GM23338 (cell line): ENCODE measurements around the gene CD180.

Source experiments
- CREB1 ChIP-seq: fragments of 250-450 bp; sonication (Bioruptor Pico); IDR thresholded peaks from 2 replicates; pipeline ENCODE4 v1.5.0; 2020; ENCODE audit warnings: low read depth, mild to moderate bottlenecking, moderate library complexity
- EZH2 ChIP-seq: fragments of 200-600 bp; sonication (generic); IDR thresholded peaks from one replicate; pipeline ENCODE4 v1.8.0; 2017; ENCODE audit warnings: antibody characterized with exemption, mild to moderate bottlenecking, low read depth; ENCODE audit not compliant: unreplicated experiment
- EZH2phosphoT487 ChIP-seq: fragments of 200-600 bp; sonication (generic); IDR thresholded peaks from one replicate; pipeline ENCODE4 v1.8.1; 2018; ENCODE audit warnings: antibody characterized with exemption; ENCODE audit not compliant: unreplicated experiment
- JUNB ChIP-seq: IDR thresholded peaks from one replicate; pipeline ENCODE4 v1.6.1; 2016; ENCODE audit warnings: antibody characterized with exemption; ENCODE audit not compliant: unreplicated experiment
- NANOG ChIP-seq: IDR thresholded peaks from 2 replicates; pipeline ENCODE4 v1.6.1; 2016; ENCODE audit warnings: antibody characterized with exemption, borderline replicate concordance
- POLR2AphosphoS5 ChIP-seq: IDR thresholded peaks from 2 replicates; pipeline ENCODE4 v1.6.1; 2016; ENCODE audit warnings: antibody characterized with exemption, low read depth
- STAT1 ChIP-seq: IDR thresholded peaks from one replicate; pipeline ENCODE4 v1.6.1; 2016; ENCODE audit warnings: antibody characterized with exemption; ENCODE audit not compliant: unreplicated experiment
- ZNF331 ChIP-seq: fragments of 250-450 bp; sonication (Bioruptor Pico); IDR thresholded peaks from 2 replicates; pipeline ENCODE4 v1.5.0; 2020; ENCODE audit warnings: low read depth, mild to moderate bottlenecking, moderate library complexity
- TF ChIP-seq, protein P1 (sequence below), 2 experiments: fragments of 200-600 bp in 1 of 2; sonication (generic) in 1 of 2; conservative IDR thresholded peaks; 2 replicates each; pipeline versions ENCODE4 v1.5.1 to v1.6.1; 2016 to 2017; ENCODE audit warnings: antibody characterized with exemption in 2 of 2, low read depth in 2 of 2, mild to moderate bottlenecking in 2 of 2, moderate library complexity in 1 of 2
- TF ChIP-seq, protein P2 (sequence below): IDR thresholded peaks from one replicate; pipeline ENCODE4 v1.6.1; 2018; ENCODE audit warnings: antibody characterized with exemption; ENCODE audit not compliant: unreplicated experiment
- TF ChIP-seq, protein P3 (sequence below): fragments of 250-450 bp; sonication (Bioruptor Pico); IDR thresholded peaks from 2 replicates; pipeline ENCODE4 v1.5.0; 2020; ENCODE audit warnings: mild to moderate bottlenecking, moderate library complexity
- TF ChIP-seq, protein P4 (sequence below): IDR thresholded peaks from 2 replicates; pipeline ENCODE4 v1.6.1; 2016; ENCODE audit warnings: antibody characterized with exemption

DNA sequence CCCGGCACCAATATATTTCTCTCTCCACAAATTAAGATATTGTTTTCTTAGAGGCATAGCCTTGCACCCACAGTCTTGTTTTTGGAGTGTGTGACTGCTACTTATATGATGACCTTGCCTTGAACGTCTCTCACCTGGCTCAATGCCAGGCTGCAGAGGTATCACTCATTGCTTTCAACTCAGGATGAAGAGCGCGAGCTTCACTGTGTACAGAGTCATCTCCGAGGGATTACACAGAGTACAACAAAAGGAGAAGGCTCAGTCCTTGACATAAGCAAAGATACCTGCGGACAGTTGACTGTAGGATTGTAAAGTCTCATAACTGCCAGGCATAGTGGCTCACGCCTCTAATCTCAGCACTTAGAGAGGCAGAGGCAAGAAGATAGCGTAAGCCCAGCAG lies 53.8 kb downstream of the CD180 start:
- TF ChIP-seq EZH2 (no peak), CREB1 (CRISPR knock-in tag) (no peak), EZH2phosphoT487 (no peak), JUNB (no peak), POLR2AphosphoS5 (no peak), STAT1 (no peak), ZNF331 (no peak), NANOG (no peak)
- TF ChIP-seq, protein P1, sequence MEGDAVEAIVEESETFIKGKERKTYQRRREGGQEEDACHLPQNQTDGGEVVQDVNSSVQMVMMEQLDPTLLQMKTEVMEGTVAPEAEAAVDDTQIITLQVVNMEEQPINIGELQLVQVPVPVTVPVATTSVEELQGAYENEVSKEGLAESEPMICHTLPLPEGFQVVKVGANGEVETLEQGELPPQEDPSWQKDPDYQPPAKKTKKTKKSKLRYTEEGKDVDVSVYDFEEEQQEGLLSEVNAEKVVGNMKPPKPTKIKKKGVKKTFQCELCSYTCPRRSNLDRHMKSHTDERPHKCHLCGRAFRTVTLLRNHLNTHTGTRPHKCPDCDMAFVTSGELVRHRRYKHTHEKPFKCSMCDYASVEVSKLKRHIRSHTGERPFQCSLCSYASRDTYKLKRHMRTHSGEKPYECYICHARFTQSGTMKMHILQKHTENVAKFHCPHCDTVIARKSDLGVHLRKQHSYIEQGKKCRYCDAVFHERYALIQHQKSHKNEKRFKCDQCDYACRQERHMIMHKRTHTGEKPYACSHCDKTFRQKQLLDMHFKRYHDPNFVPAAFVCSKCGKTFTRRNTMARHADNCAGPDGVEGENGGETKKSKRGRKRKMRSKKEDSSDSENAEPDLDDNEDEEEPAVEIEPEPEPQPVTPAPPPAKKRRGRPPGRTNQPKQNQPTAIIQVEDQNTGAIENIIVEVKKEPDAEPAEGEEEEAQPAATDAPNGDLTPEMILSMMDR (conservative IDR thresholded peaks at IDR 0.05; ENCODE audit: low read depth in 2 of 2), result no peak
- TF ChIP-seq, protein P2, sequence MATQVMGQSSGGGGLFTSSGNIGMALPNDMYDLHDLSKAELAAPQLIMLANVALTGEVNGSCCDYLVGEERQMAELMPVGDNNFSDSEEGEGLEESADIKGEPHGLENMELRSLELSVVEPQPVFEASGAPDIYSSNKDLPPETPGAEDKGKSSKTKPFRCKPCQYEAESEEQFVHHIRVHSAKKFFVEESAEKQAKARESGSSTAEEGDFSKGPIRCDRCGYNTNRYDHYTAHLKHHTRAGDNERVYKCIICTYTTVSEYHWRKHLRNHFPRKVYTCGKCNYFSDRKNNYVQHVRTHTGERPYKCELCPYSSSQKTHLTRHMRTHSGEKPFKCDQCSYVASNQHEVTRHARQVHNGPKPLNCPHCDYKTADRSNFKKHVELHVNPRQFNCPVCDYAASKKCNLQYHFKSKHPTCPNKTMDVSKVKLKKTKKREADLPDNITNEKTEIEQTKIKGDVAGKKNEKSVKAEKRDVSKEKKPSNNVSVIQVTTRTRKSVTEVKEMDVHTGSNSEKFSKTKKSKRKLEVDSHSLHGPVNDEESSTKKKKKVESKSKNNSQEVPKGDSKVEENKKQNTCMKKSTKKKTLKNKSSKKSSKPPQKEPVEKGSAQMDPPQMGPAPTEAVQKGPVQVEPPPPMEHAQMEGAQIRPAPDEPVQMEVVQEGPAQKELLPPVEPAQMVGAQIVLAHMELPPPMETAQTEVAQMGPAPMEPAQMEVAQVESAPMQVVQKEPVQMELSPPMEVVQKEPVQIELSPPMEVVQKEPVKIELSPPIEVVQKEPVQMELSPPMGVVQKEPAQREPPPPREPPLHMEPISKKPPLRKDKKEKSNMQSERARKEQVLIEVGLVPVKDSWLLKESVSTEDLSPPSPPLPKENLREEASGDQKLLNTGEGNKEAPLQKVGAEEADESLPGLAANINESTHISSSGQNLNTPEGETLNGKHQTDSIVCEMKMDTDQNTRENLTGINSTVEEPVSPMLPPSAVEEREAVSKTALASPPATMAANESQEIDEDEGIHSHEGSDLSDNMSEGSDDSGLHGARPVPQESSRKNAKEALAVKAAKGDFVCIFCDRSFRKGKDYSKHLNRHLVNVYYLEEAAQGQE, result no peak
- TF ChIP-seq, protein P3, sequence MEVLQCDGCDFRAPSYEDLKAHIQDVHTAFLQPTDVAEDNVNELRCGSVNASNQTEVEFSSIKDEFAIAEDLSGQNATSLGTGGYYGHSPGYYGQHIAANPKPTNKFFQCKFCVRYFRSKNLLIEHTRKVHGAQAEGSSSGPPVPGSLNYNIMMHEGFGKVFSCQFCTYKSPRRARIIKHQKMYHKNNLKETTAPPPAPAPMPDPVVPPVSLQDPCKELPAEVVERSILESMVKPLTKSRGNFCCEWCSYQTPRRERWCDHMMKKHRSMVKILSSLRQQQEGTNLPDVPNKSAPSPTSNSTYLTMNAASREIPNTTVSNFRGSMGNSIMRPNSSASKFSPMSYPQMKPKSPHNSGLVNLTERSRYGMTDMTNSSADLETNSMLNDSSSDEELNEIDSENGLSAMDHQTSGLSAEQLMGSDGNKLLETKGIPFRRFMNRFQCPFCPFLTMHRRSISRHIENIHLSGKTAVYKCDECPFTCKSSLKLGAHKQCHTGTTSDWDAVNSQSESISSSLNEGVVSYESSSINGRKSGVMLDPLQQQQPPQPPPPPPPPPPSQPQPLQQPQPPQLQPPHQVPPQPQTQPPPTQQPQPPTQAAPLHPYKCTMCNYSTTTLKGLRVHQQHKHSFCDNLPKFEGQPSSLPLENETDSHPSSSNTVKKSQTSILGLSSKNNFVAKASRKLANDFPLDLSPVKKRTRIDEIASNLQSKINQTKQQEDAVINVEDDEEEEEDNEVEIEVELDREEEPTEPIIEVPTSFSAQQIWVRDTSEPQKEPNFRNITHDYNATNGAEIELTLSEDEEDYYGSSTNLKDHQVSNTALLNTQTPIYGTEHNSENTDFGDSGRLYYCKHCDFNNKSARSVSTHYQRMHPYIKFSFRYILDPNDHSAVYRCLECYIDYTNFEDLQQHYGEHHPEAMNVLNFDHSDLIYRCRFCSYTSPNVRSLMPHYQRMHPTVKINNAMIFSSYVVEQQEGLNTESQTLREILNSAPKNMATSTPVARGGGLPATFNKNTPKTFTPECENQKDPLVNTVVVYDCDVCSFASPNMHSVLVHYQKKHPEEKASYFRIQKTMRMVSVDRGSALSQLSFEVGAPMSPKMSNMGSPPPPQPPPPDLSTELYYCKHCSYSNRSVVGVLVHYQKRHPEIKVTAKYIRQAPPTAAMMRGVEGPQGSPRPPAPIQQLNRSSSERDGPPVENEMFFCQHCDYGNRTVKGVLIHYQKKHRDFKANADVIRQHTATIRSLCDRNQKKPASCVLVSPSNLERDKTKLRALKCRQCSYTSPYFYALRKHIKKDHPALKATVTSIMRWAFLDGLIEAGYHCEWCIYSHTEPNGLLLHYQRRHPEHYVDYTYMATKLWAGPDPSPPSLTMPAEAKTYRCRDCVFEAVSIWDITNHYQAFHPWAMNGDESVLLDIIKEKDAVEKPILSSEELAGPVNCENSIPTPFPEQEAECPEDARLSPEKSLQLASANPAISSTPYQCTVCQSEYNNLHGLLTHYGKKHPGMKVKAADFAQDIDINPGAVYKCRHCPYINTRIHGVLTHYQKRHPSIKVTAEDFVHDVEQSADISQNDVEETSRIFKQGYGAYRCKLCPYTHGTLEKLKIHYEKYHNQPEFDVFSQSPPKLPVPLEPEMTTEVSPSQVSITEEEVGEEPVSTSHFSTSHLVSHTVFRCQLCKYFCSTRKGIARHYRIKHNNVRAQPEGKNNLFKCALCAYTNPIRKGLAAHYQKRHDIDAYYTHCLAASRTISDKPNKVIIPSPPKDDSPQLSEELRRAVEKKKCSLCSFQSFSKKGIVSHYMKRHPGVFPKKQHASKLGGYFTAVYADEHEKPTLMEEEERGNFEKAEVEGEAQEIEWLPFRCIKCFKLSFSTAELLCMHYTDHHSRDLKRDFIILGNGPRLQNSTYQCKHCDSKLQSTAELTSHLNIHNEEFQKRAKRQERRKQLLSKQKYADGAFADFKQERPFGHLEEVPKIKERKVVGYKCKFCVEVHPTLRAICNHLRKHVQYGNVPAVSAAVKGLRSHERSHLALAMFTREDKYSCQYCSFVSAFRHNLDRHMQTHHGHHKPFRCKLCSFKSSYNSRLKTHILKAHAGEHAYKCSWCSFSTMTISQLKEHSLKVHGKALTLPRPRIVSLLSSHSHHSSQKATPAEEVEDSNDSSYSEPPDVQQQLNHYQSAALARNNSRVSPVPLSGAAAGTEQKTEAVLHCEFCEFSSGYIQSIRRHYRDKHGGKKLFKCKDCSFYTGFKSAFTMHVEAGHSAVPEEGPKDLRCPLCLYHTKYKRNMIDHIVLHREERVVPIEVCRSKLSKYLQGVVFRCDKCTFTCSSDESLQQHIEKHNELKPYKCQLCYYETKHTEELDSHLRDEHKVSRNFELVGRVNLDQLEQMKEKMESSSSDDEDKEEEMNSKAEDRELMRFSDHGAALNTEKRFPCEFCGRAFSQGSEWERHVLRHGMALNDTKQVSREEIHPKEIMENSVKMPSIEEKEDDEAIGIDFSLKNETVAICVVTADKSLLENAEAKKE (CRISPR knock-in tag), result no peak
- TF ChIP-seq, protein P4, sequence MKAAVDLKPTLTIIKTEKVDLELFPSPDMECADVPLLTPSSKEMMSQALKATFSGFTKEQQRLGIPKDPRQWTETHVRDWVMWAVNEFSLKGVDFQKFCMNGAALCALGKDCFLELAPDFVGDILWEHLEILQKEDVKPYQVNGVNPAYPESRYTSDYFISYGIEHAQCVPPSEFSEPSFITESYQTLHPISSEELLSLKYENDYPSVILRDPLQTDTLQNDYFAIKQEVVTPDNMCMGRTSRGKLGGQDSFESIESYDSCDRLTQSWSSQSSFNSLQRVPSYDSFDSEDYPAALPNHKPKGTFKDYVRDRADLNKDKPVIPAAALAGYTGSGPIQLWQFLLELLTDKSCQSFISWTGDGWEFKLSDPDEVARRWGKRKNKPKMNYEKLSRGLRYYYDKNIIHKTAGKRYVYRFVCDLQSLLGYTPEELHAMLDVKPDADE, result no peak
